Esophagus squamous epithelium (tissue), 4 donors: ENCODE data around the gene SUSD6.

Experiments
- POLR2A ChIP-seq, 4 donors: fragments of 450-650 bp; IDR thresholded peaks; one replicate each; pipeline ENCODE4 v1.6.1; 2017; ENCODE audit warnings: antibody characterized with exemption in 4 of 4, mild to moderate bottlenecking in 4 of 4, moderate library complexity in 3 of 4
- TF ChIP-seq, protein P1 (sequence below), 6 experiments: fragments of 450-650 bp in 4 of 6; fragments of 200-600 bp in 2 of 6; sonication (generic) in 2 of 6; IDR thresholded peaks; one replicate each; pipeline ENCODE4 v1.5.1; 2016 to 2019; ENCODE audit warnings: antibody characterized with exemption in 6 of 6, mild to moderate bottlenecking in 4 of 6, moderate library complexity in 4 of 6

DNA sequence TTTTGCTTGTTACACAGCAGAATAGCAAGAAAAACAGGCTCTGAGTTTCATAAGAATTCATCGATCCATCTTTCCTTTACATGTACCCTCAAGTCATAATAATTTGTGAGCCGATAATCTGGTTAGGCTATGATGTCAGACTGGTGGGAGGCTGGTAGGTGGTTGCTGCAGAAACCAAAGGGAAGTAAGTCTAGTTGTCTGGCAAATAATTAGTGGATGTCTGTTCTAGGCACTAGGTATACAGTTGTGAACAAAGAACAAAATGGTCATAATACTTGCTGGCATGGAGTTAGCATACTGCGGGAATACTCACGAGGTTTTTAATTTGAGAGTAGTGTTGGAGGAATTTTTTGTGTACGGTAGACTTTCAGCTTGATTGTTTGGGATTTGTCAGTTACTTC lies 8.8 kb downstream of the SUSD6 start:
- TF ChIP-seq, protein P1, sequence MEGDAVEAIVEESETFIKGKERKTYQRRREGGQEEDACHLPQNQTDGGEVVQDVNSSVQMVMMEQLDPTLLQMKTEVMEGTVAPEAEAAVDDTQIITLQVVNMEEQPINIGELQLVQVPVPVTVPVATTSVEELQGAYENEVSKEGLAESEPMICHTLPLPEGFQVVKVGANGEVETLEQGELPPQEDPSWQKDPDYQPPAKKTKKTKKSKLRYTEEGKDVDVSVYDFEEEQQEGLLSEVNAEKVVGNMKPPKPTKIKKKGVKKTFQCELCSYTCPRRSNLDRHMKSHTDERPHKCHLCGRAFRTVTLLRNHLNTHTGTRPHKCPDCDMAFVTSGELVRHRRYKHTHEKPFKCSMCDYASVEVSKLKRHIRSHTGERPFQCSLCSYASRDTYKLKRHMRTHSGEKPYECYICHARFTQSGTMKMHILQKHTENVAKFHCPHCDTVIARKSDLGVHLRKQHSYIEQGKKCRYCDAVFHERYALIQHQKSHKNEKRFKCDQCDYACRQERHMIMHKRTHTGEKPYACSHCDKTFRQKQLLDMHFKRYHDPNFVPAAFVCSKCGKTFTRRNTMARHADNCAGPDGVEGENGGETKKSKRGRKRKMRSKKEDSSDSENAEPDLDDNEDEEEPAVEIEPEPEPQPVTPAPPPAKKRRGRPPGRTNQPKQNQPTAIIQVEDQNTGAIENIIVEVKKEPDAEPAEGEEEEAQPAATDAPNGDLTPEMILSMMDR (IDR thresholded peaks at IDR 0.05): no peak
- no peak for TF ChIP-seq POLR2A (IDR thresholded peaks at IDR 0.05)
